ENCODE results near the gene SLC30A7. TPM values are rescaled to one million over a fixed set of nuclear protein-coding genes. Genes with fewer than 3 reads are reported as not detected.

SLC30A7 gene
- total RNA-seq, 6 experiments from 2014 or later: 19.1 to 32.2 (median 23.3) TPM

DNA sequence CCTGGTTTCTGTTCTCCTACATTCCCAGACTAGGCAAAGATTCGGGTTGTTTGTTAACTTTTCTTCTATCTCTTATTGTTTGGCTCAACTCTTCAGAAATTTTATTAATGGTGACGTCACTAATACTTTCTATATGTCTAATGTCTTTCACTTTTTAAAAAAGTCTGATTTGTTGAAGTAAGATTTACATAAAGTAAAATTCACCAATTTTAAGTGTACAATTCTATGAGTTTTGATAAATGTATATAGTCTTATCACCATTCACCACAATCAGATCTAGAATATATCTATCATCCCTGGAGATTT, 29.0 kb upstream of the SLC30A7 start:
- no peaks in the 10 kb centered on the region for H3K36me3 ChIP-seq
- H3K4me1 ChIP-seq: no peaks in the 10 kb centered on the region
- H3K4me3 ChIP-seq: no peak overlapping the region
- no peak overlapping the region for H3K27ac ChIP-seq
- TF ChIP-seq, protein P1, sequence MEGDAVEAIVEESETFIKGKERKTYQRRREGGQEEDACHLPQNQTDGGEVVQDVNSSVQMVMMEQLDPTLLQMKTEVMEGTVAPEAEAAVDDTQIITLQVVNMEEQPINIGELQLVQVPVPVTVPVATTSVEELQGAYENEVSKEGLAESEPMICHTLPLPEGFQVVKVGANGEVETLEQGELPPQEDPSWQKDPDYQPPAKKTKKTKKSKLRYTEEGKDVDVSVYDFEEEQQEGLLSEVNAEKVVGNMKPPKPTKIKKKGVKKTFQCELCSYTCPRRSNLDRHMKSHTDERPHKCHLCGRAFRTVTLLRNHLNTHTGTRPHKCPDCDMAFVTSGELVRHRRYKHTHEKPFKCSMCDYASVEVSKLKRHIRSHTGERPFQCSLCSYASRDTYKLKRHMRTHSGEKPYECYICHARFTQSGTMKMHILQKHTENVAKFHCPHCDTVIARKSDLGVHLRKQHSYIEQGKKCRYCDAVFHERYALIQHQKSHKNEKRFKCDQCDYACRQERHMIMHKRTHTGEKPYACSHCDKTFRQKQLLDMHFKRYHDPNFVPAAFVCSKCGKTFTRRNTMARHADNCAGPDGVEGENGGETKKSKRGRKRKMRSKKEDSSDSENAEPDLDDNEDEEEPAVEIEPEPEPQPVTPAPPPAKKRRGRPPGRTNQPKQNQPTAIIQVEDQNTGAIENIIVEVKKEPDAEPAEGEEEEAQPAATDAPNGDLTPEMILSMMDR (IDR thresholded peaks at IDR 0.05): no peak
- no peak for TF ChIP-seq POLR2A (IDR thresholded peaks at IDR 0.05)
- ATAC-seq (no peak), DNase-seq (no peak)
- intact Hi-C loops (cut with DNase I): loop anchor here (10.0 kb wide), 3 partner anchors 262 to 1052 kb away; no protein-coding TSS in a partner anchor
- WGBS (ENCODE audit: insufficient coverage, low coverage, low lambda C conversion rate, missing lambda C conversion rate): 55% methylated on average over 2 of the region's 2 CpGs
- no peaks in the 10 kb centered on the region for H3K27me3 ChIP-seq
- no peaks in the 10 kb centered on the region for H3K9me3 ChIP-seq

- Histone ChIP-seq H3K4me1 (no peaks in the 10 kb centered on the region), H3K9me3 (no peaks in the 10 kb centered on the region), H3K36me3 (no peaks in the 10 kb centered on the region), H3K27ac (no peak overlapping the region), H3K4me3 (no peak overlapping the region), H3K27me3 (no peaks in the 10 kb centered on the region)
- DNase-seq (no peak), ATAC-seq (peak; percentile 57 to 78 (median 72))
- 4% methylated on average over 7 of the region's 7 CpGs for WGBS (ENCODE audit: insufficient coverage, low coverage, low lambda C conversion rate, missing lambda C conversion rate)
- TF ChIP-seq POLR2A (IDR thresholded peaks at IDR 0.05): no peak
- TF ChIP-seq, protein P1 (IDR thresholded peaks at IDR 0.05): peak; percentile 75 to 86 (median 78)
- intact Hi-C loops (cut with DNase I): loop anchor here (10.0 kb wide), 3 partner anchors 264 to 1054 kb away; no protein-coding TSS in a partner anchor
Observed at GRCh38 chr1:100868364-100868995, 27.4 kb upstream of the SLC30A7 start.

- Histone ChIP-seq H3K27ac (no peak overlapping the region), H3K4me3 (no peak overlapping the region), H3K4me1 (no peaks in the 10 kb centered on the region), H3K27me3 (no peaks in the 10 kb centered on the region), H3K9me3 (no peaks in the 10 kb centered on the region), H3K36me3 (no peaks in the 10 kb centered on the region)
- DNase-seq (no peak), ATAC-seq (no peak)
- 75% methylated on average over 2 of the region's 2 CpGs for WGBS (ENCODE audit: insufficient coverage, low coverage, low lambda C conversion rate, missing lambda C conversion rate)
- intact Hi-C loops (cut with DNase I): loop anchor here (10.0 kb wide), 3 partner anchors 265 to 1055 kb away; no protein-coding TSS in a partner anchor
- TF ChIP-seq POLR2A (IDR thresholded peaks at IDR 0.05): no peak
- TF ChIP-seq, protein P1 (IDR thresholded peaks at IDR 0.05): no peak
Observed at GRCh38 chr1:100869996-100870395, 25.9 kb upstream of the SLC30A7 start.

GRCh38 chr1:100874433-100874832, 21.5 kb upstream of the SLC30A7 start:
- ATAC-seq: peak in 2 of 4 donors; percentile 68 to 84
- no peaks in the 10 kb centered on the region for H3K27me3 ChIP-seq
- no peaks in the 10 kb centered on the region for H3K36me3 ChIP-seq
- 22% methylated on average over 2 of the region's 2 CpGs for WGBS (ENCODE audit: insufficient coverage, low coverage, low lambda C conversion rate, missing lambda C conversion rate)
- no peak for DNase-seq
- no peak overlapping the region for H3K4me3 ChIP-seq
- no peaks in the 10 kb centered on the region for H3K4me1 ChIP-seq
- H3K27ac ChIP-seq: no peak overlapping the region
- no peak for TF ChIP-seq POLR2A (IDR thresholded peaks at IDR 0.05)
- TF ChIP-seq, protein P1 (IDR thresholded peaks at IDR 0.05): no peak
- intact Hi-C loops (cut with DNase I): loop anchor here in 1 of 2 donors (10.0 kb wide), 1 partner anchor 410 kb away; no protein-coding TSS in a partner anchor
- H3K9me3 ChIP-seq: no peaks in the 10 kb centered on the region

Data from right lobe of liver (tissue), 6 donors.